Epithelial cell of proximal tubule (primary cell): ENCODE data around the gene ACACB. TPM values are rescaled to one million over a fixed set of nuclear protein-coding genes. Genes with fewer than 3 reads are reported as not detected.

Experiments used
- DNase-seq: peaks from one replicate; pipeline ENCODE4 v3.0.0-alpha.2; 2011; ENCODE audit warnings: low read depth
- H3K4me3 ChIP-seq: 2 replicates; pipeline ENCODE4 v1.5.1; 2011; ENCODE audit warnings: low read depth, mild to moderate bottlenecking, low read length
- total RNA-seq: library from RNA; depleted of rRNA; stranded (reverse); fragments of >200 nt; gene quantifications from 2 replicates; pipeline ENCODE4 v1.2.3, GENCODE V29; 2015
- TF ChIP-seq, protein P1 (sequence below): conservative IDR thresholded peaks from 2 replicates; pipeline ENCODE4 v1.5.1; 2012; ENCODE audit warnings: low read depth, mild to moderate bottlenecking, low read length

Gene ACACB
- total RNA-seq, 1 donor from 2014 or later = 26.5 TPM

DNA sequence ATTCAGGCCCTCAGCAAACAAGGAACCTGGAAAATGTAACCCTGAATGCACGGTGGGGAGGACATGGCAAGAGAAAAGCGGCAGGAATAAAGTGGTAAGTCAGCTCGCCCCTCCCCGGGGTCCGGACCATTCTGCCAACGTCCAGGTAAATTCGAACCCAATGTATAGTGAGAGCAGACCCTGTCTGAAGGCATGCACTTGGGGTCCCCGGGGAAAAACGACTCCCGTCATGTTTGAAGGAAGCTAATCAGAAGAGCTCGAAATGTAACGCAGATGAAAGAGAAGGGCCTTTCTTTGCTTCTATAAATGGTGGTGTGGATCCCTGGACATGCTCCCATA lies 193 bp downstream of the ACACB start:
- no peak overlapping the region for H3K4me3 ChIP-seq
- TF ChIP-seq, protein P1, sequence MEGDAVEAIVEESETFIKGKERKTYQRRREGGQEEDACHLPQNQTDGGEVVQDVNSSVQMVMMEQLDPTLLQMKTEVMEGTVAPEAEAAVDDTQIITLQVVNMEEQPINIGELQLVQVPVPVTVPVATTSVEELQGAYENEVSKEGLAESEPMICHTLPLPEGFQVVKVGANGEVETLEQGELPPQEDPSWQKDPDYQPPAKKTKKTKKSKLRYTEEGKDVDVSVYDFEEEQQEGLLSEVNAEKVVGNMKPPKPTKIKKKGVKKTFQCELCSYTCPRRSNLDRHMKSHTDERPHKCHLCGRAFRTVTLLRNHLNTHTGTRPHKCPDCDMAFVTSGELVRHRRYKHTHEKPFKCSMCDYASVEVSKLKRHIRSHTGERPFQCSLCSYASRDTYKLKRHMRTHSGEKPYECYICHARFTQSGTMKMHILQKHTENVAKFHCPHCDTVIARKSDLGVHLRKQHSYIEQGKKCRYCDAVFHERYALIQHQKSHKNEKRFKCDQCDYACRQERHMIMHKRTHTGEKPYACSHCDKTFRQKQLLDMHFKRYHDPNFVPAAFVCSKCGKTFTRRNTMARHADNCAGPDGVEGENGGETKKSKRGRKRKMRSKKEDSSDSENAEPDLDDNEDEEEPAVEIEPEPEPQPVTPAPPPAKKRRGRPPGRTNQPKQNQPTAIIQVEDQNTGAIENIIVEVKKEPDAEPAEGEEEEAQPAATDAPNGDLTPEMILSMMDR = no peak
- DNase-seq = no peak

GRCh38 chr12:109120095-109120494 lies 3.7 kb downstream of the ACACB start:
- no peak overlapping the region for H3K4me3 ChIP-seq
- DNase-seq = no peak
- TF ChIP-seq, protein P1 = no peak

- DNase-seq = no peak
- no peak overlapping the region for H3K4me3 ChIP-seq
These were observed 4.2 kb downstream of the ACACB start for GRCh38 chr12:109120557-109120956.

DNA sequence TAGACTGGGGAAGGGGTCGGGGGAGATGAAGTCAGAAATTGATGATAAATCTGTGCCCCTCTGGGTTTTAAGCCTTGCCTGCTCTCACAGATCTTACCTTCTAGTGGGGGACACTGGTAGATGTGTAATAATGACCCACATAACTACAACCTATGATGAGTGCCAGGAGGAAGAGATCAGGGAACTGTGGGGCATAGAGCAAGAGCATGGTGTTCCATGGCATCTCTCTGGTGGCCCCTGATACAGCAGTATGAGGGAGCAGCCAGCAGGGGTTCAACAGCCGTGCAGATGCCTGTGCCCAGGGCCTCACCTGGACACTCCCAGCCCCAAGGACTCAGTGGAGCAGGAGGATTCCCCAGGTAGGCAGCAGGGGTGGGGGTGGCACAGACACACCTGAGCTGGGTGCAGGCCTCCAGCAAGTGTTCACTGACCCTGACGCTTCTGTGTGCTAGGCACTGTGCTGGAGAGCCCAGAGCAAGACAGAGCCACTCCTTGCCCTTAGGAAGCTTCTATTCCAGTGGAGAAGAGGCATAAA lies 5.0 kb downstream of the ACACB start:
- no peak for DNase-seq
- H3K4me3 ChIP-seq = no peak overlapping the region
- TF ChIP-seq, protein P1 = no peak

More at GRCh38 chr12:109120557-109120956, 4.2 kb downstream of the ACACB start:
- TF ChIP-seq, protein P1 = no peak

DNA sequence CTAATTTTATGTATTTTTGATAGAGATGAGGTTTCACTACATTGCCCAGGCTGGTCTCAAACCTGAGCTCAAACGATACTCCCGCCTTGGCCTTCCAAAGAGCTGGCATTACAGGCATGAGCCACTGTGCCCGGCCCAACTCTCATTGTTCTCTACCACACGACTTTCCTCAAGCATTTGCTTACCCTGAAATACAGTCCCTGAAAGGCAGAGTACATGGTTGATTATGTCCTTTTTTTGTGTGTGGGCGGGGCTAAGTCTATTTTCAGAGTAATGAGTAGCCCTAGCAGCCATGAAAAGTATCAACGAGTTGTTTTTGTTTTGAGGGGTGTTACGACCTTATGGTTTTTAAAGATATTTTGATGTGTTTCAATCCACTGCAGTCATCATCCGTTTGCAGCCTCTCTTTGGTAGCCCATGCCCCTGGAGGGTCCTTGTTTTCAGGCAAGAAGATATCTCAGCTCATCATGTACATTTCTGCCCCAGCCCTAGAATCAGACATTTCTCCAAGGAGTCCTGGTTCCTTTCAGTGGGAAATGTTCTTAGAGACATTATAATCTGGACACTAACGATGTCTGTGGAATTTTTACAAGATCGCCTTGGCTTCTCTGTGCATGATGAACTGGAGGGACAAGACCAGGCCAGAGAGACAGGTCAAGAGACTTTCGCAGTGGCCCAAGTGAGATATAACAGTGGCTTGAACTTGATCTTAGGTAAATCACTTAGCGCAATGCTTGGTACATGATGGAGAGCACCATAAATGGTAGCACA lies 8.7 kb downstream of the ACACB start:
- DNase-seq = no peak

GRCh38 chr12:109125791-109126190 lies 9.4 kb downstream of the ACACB start:
- no peak for DNase-seq
- H3K4me3 ChIP-seq = no peak overlapping the region
- TF ChIP-seq, protein P1 = no peak

More for the DNA sequence above, 8.7 kb downstream of the ACACB start:
- TF ChIP-seq, protein P1 = no peak
- H3K4me3 ChIP-seq = no peak overlapping the region

- no peak for DNase-seq
- TF ChIP-seq, protein P1 = no peak
- no peak overlapping the region for H3K4me3 ChIP-seq
These were observed 10.4 kb downstream of the ACACB start for GRCh38 chr12:109126784-109127183.
